HEK293T (cell line): ENCODE results near the gene BPIFB6.

Experiments
- BHLHE40 ChIP-seq: fragments of 450-650 bp; IDR thresholded peaks from 2 replicates; pipeline ENCODE4 v1.6.1; 2016; ENCODE audit warnings: mild to moderate bottlenecking, moderate library complexity, borderline replicate concordance
- ELF4 ChIP-seq: fragments of 450-650 bp; IDR thresholded peaks from 2 replicates; pipeline ENCODE4 v1.6.1; 2017; ENCODE audit warnings: antibody characterized with exemption
- FOXA1 ChIP-seq: fragments of 450-650 bp; IDR thresholded peaks from 2 replicates; pipeline ENCODE4 v1.6.1; 2016; ENCODE audit warnings: mild to moderate bottlenecking
- FOXM1 ChIP-seq: fragments of 450-650 bp; IDR thresholded peaks from 2 replicates; pipeline ENCODE4 v1.6.1; 2017; ENCODE audit warnings: mild to moderate bottlenecking, borderline replicate concordance
- HDGF ChIP-seq: fragments of 450-650 bp; IDR thresholded peaks from 2 replicates; pipeline ENCODE4 v1.6.1; 2017; ENCODE audit warnings: antibody characterized with exemption, borderline replicate concordance
- L3MBTL2 ChIP-seq: fragments of 450-650 bp; conservative IDR thresholded peaks from 2 replicates; pipeline ENCODE4 v1.6.1; 2016; ENCODE audit warnings: mild to moderate bottlenecking
- LEF1 ChIP-seq: fragments of 450-650 bp; IDR thresholded peaks from 2 replicates; pipeline ENCODE4 v1.6.1; 2017; ENCODE audit warnings: mild to moderate bottlenecking, borderline replicate concordance
- NFRKB ChIP-seq: fragments of 450-650 bp; IDR thresholded peaks from 2 replicates; pipeline ENCODE4 v1.6.1; 2016; ENCODE audit warnings: mild to moderate bottlenecking, moderate library complexity
- SP1 ChIP-seq: fragments of 450-650 bp; IDR thresholded peaks from 2 replicates; pipeline ENCODE4 v1.6.1; 2017
- ZNF384 ChIP-seq: fragments of 450-650 bp; IDR thresholded peaks from 2 replicates; pipeline ENCODE4 v1.6.1; 2016
- TF ChIP-seq, protein P1 (sequence below): fragments of 450-650 bp; IDR thresholded peaks from 2 replicates; pipeline ENCODE4 v1.6.1; 2016

GRCh38 chr20:33033381-33033780 is 1.9 kb downstream of the BPIFB6 start:
- no peak for TF ChIP-seq SP1
- TF ChIP-seq FOXM1 = no peak
- TF ChIP-seq ZNF384 = no peak
- no peak for TF ChIP-seq BHLHE40
- no peak for TF ChIP-seq FOXA1
- TF ChIP-seq LEF1 = no peak
- TF ChIP-seq NFRKB = no peak
- TF ChIP-seq, protein P1, sequence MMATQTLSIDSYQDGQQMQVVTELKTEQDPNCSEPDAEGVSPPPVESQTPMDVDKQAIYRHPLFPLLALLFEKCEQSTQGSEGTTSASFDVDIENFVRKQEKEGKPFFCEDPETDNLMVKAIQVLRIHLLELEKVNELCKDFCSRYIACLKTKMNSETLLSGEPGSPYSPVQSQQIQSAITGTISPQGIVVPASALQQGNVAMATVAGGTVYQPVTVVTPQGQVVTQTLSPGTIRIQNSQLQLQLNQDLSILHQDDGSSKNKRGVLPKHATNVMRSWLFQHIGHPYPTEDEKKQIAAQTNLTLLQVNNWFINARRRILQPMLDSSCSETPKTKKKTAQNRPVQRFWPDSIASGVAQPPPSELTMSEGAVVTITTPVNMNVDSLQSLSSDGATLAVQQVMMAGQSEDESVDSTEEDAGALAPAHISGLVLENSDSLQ = no peak
- no peak for TF ChIP-seq ELF4
- TF ChIP-seq HDGF = no peak
- no peak for TF ChIP-seq L3MBTL2
